Liver (tissue), 9 donors: ENCODE measurements around the gene MINDY1. TPM values are rescaled to one million over a fixed set of nuclear protein-coding genes. Genes with fewer than 3 reads are reported as not detected.

Experiments used
- DNase-seq: peaks from one replicate; pipeline ENCODE4 v3.0.0-alpha.2; 2017; ENCODE audit warnings: low spot score
- H3K27ac ChIP-seq, 2 donors: one replicate each; pipeline ENCODE4 v1.7.0; 2013; ENCODE audit warnings: inconsistent platforms in 2 of 2, low read length in 2 of 2, control low read depth in 1 of 2, low read depth in 1 of 2, mild to moderate bottlenecking in 1 of 2
- H3K27me3 ChIP-seq, 4 donors: one replicate each; pipeline versions ENCODE4 v1.6.1 to v1.7.0; 2013; ENCODE audit warnings: low read length in 3 of 4, inconsistent platforms in 1 of 4, mild to moderate bottlenecking in 1 of 4, moderate library complexity in 1 of 4; ENCODE audit not compliant: control insufficient read depth in 4 of 4, insufficient read depth in 4 of 4
- H3K36me3 ChIP-seq, 4 donors: one replicate each; pipeline versions ENCODE4 v1.6.1 to v1.7.0; 2013; ENCODE audit warnings: low read length in 3 of 4, mild to moderate bottlenecking in 3 of 4, low read depth in 1 of 4, moderate library complexity in 1 of 4; ENCODE audit not compliant: control insufficient read depth in 4 of 4, insufficient read depth in 3 of 4
- H3K4me1 ChIP-seq, 4 donors: one replicate each; pipeline versions ENCODE4 v1.6.1 to v1.7.0; 2013; ENCODE audit warnings: low read length in 3 of 4, mild to moderate bottlenecking in 3 of 4, moderate library complexity in 1 of 4; ENCODE audit not compliant: control insufficient read depth in 4 of 4, insufficient read depth in 4 of 4
- H3K4me3 ChIP-seq, 3 donors: one replicate each; pipeline versions ENCODE4 v1.6.1 to v1.7.0; 2013; ENCODE audit warnings: low read length in 3 of 3, control low read depth in 1 of 3, low read depth in 1 of 3, mild to moderate bottlenecking in 1 of 3
- H3K9ac ChIP-seq, 2 donors: one replicate each; pipeline ENCODE4 v1.7.0; 2013; ENCODE audit warnings: low read length in 2 of 2, mild to moderate bottlenecking in 2 of 2, moderate library complexity in 2 of 2, control low read depth in 1 of 2, low read depth in 1 of 2
- H3K9me3 ChIP-seq, 4 donors: one replicate each; pipeline versions ENCODE4 v1.6.1 to v1.7.0; 2013; ENCODE audit warnings: low read length in 3 of 4; ENCODE audit not compliant: control insufficient read depth in 4 of 4
- EGR1 ChIP-seq, 2 donors: IDR thresholded peaks; 2 replicates each; pipeline ENCODE4 v1.6.1; 2016 to 2018; ENCODE audit warnings: antibody characterized with exemption in 2 of 2, low read depth in 2 of 2
- FOXA1 ChIP-seq: IDR thresholded peaks from 2 replicates; pipeline ENCODE4 v1.6.1; 2016; ENCODE audit warnings: antibody characterized with exemption
- FOXA2 ChIP-seq: IDR thresholded peaks from 2 replicates; pipeline ENCODE4 v1.6.1; 2016; ENCODE audit warnings: antibody characterized with exemption
- GABPA ChIP-seq, 2 donors: IDR thresholded peaks in 1 of 2; conservative IDR thresholded peaks in 1 of 2; 2 replicates each; pipeline ENCODE4 v1.6.1; 2016; ENCODE audit warnings: antibody characterized with exemption in 2 of 2, mild to moderate bottlenecking in 1 of 2, moderate library complexity in 1 of 2
- HNF4G ChIP-seq: IDR thresholded peaks from 2 replicates; pipeline ENCODE4 v1.6.1; 2016; ENCODE audit warnings: antibody characterized with exemption
- JUND ChIP-seq, 2 donors: IDR thresholded peaks; 2 replicates each; pipeline ENCODE4 v1.6.1; 2016; ENCODE audit warnings: antibody characterized with exemption in 2 of 2
- NR2F2 ChIP-seq: IDR thresholded peaks from 2 replicates; pipeline ENCODE4 v1.6.1; 2016; ENCODE audit warnings: antibody characterized with exemption
- RXRA ChIP-seq, 2 donors: IDR thresholded peaks; 2 replicates each; pipeline ENCODE4 v1.6.1; 2017 to 2018; ENCODE audit warnings: antibody characterized with exemption in 2 of 2, mild to moderate bottlenecking in 1 of 2
- SP1 ChIP-seq: IDR thresholded peaks from 2 replicates; pipeline ENCODE4 v1.6.1; 2018; ENCODE audit warnings: antibody characterized with exemption, mild to moderate bottlenecking
- TAF1 ChIP-seq: conservative IDR thresholded peaks from 2 replicates; pipeline ENCODE4 v1.6.1; 2016; ENCODE audit warnings: antibody characterized with exemption, mild to moderate bottlenecking
- YY1 ChIP-seq: IDR thresholded peaks from 2 replicates; pipeline ENCODE4 v1.6.1; 2016; ENCODE audit warnings: antibody characterized with exemption, mild to moderate bottlenecking
- WGBS: extraction: QIAGEN DNeasy Blood & Tissue Kit; methylation state at CpG from one replicate; pipeline ENCODE4 v1.1.7; 2013; 5-methylcytosine and 5-hydroxymethylcytosine counted together
- polyA plus RNA-seq, 2 donors: library from polyadenylated mRNA; stranded (reverse) in 1 of 2; unstranded in 1 of 2; fragments of 200-250 nt in 1 of 2; fragments of >200 nt in 1 of 2; fragmentation: Nextera tagmentation in 1 of 2; extraction: Ambion mirVana in 1 of 2; gene quantifications; one replicate each; pipeline versions ENCODE4 v1.2.1 to v1.2.3, GENCODE V29; 2013 to 2015
- total RNA-seq, 2 donors: library from RNA; depleted of rRNA; stranded (reverse); fragments of >200 nt; gene quantifications; one replicate each; pipeline ENCODE4 v1.2.3, GENCODE V29; 2014
- TF ChIP-seq, protein P1 (sequence below): IDR thresholded peaks from 2 replicates; pipeline ENCODE4 v1.6.1; 2016; ENCODE audit warnings: antibody characterized with exemption
- TF ChIP-seq, protein P2 (sequence below): IDR thresholded peaks from 2 replicates; pipeline ENCODE4 v1.6.1; 2016; ENCODE audit warnings: antibody characterized with exemption
- TF ChIP-seq, protein P3 (sequence below): fragments of 150-350 bp; IDR thresholded peaks from 2 replicates; pipeline ENCODE4 v1.5.1; 2017; ENCODE audit warnings: improper control_type of control experiment, low read depth, low read length; ENCODE audit not compliant: missing input control
- TF ChIP-seq, protein P4 (sequence below): IDR thresholded peaks from 2 replicates; pipeline ENCODE4 v1.6.1; 2016; ENCODE audit warnings: antibody characterized with exemption
- TF ChIP-seq, protein P5 (sequence below): IDR thresholded peaks from 2 replicates; pipeline ENCODE4 v1.6.1; 2016; ENCODE audit warnings: antibody characterized with exemption, mild to moderate bottlenecking
- donor health status: healthy.
- donor health status: healthy.
- donor health status: healthy.
- donor health status: healthy.
- donor health status: healthy.

Gene MINDY1
- total and polyA plus RNA-seq, 4 donors, result 7.3 to 21.3 (median 9.0) TPM

DNA sequence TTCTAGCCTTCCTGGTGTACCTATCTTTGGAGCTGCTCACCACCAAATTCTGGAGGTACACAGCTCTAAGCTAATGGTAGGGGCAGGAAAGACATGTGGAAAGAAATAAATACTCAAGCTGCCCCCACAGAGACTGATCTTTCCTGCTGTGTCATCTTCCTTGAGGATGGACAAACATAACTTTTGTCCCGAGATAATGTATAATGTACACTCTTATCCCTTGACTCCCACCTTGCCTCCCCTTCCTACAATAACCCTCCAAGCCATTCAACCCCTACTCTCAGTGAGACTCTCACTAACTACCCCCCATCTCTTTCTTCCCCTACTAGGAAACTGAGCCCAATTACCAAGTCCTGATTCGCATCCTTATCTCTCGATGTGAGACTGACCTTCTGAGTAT lies 12.5 kb downstream of the MINDY1 start:
- no peak for DNase-seq
- Histone ChIP-seq H3K36me3 (peaks cover 6 to 30% (median 24%) of the 10 kb centered on the region in 4 donors), H3K9ac (no peak overlapping the region), H3K9me3 (no peaks in the 10 kb centered on the region), H3K27me3 (no peaks in the 10 kb centered on the region), H3K4me1 (peaks cover 0 to 4% (median 0%) of the 10 kb centered on the region in 4 donors), H3K4me3 (no peak overlapping the region), H3K27ac (no peak overlapping the region)
- 82% methylated on average over 3 of the region's 3 CpGs for WGBS
- TF ChIP-seq, protein P1, sequence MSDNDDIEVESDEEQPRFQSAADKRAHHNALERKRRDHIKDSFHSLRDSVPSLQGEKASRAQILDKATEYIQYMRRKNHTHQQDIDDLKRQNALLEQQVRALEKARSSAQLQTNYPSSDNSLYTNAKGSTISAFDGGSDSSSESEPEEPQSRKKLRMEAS, result no peak
- TF ChIP-seq FOXA1 (no peak), FOXA2 (no peak), JUND (IDR thresholded peaks at IDR 0.05) (no peak)
- TF ChIP-seq, protein P2, sequence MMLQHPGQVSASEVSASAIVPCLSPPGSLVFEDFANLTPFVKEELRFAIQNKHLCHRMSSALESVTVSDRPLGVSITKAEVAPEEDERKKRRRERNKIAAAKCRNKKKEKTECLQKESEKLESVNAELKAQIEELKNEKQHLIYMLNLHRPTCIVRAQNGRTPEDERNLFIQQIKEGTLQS, result no peak

DNA sequence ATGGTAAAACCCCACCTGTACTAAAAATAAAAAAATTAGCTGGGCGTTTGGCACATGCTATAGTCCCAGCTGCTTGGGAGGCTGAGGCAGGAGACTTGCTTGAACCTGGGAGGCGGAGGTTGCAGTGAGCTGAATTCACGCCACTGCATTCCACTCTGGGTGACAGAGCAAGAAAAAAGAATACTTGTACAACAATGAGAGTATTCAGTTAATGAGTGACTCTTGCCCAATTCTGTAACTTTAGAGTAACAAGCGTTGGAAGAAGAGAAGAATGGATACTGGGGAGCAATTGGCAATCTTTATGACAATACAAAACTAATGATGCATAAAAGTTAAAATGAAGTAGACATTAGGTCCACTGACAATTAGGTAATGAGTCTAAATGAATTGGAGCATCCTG lies 14.1 kb downstream of the MINDY1 start:
- H3K4me3 ChIP-seq, result no peak overlapping the region
- no peak for TF ChIP-seq HNF4G
- TF ChIP-seq RXRA (IDR thresholded peaks at IDR 0.05), result no peak
- no peak for TF ChIP-seq TAF1
- TF ChIP-seq FOXA1, result no peak
- TF ChIP-seq EGR1 (IDR thresholded peaks at IDR 0.05; ENCODE audit: low read depth in 2 of 2), result no peak
- no peak for TF ChIP-seq YY1
- TF ChIP-seq, protein P2, result no peak
- TF ChIP-seq FOXA2, result no peak
- TF ChIP-seq, protein P1, result no peak
- no peak for TF ChIP-seq GABPA (IDR thresholded peaks at IDR 0.05 in 1 of 2, conservative IDR thresholded peaks at IDR 0.05 in 1 of 2)
- TF ChIP-seq, protein P3, sequence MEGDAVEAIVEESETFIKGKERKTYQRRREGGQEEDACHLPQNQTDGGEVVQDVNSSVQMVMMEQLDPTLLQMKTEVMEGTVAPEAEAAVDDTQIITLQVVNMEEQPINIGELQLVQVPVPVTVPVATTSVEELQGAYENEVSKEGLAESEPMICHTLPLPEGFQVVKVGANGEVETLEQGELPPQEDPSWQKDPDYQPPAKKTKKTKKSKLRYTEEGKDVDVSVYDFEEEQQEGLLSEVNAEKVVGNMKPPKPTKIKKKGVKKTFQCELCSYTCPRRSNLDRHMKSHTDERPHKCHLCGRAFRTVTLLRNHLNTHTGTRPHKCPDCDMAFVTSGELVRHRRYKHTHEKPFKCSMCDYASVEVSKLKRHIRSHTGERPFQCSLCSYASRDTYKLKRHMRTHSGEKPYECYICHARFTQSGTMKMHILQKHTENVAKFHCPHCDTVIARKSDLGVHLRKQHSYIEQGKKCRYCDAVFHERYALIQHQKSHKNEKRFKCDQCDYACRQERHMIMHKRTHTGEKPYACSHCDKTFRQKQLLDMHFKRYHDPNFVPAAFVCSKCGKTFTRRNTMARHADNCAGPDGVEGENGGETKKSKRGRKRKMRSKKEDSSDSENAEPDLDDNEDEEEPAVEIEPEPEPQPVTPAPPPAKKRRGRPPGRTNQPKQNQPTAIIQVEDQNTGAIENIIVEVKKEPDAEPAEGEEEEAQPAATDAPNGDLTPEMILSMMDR, result no peak
- TF ChIP-seq, protein P4, sequence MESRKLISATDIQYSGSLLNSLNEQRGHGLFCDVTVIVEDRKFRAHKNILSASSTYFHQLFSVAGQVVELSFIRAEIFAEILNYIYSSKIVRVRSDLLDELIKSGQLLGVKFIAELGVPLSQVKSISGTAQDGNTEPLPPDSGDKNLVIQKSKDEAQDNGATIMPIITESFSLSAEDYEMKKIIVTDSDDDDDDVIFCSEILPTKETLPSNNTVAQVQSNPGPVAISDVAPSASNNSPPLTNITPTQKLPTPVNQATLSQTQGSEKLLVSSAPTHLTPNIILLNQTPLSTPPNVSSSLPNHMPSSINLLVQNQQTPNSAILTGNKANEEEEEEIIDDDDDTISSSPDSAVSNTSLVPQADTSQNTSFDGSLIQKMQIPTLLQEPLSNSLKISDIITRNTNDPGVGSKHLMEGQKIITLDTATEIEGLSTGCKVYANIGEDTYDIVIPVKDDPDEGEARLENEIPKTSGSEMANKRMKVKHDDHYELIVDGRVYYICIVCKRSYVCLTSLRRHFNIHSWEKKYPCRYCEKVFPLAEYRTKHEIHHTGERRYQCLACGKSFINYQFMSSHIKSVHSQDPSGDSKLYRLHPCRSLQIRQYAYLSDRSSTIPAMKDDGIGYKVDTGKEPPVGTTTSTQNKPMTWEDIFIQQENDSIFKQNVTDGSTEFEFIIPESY, result no peak
- no peak for TF ChIP-seq JUND (IDR thresholded peaks at IDR 0.05)
- no peak for TF ChIP-seq NR2F2
- TF ChIP-seq SP1, result no peak
- TF ChIP-seq, protein P5, sequence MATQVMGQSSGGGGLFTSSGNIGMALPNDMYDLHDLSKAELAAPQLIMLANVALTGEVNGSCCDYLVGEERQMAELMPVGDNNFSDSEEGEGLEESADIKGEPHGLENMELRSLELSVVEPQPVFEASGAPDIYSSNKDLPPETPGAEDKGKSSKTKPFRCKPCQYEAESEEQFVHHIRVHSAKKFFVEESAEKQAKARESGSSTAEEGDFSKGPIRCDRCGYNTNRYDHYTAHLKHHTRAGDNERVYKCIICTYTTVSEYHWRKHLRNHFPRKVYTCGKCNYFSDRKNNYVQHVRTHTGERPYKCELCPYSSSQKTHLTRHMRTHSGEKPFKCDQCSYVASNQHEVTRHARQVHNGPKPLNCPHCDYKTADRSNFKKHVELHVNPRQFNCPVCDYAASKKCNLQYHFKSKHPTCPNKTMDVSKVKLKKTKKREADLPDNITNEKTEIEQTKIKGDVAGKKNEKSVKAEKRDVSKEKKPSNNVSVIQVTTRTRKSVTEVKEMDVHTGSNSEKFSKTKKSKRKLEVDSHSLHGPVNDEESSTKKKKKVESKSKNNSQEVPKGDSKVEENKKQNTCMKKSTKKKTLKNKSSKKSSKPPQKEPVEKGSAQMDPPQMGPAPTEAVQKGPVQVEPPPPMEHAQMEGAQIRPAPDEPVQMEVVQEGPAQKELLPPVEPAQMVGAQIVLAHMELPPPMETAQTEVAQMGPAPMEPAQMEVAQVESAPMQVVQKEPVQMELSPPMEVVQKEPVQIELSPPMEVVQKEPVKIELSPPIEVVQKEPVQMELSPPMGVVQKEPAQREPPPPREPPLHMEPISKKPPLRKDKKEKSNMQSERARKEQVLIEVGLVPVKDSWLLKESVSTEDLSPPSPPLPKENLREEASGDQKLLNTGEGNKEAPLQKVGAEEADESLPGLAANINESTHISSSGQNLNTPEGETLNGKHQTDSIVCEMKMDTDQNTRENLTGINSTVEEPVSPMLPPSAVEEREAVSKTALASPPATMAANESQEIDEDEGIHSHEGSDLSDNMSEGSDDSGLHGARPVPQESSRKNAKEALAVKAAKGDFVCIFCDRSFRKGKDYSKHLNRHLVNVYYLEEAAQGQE, result no peak
- no peak overlapping the region for H3K9ac ChIP-seq
- H3K36me3 ChIP-seq, result peaks cover 1 to 21% (median 14%) of the 10 kb centered on the region in 4 donors
- WGBS, result 73% methylated on average over 4 of the region's 4 CpGs
- no peaks in the 10 kb centered on the region for H3K27me3 ChIP-seq
- no peaks in the 10 kb centered on the region for H3K9me3 ChIP-seq
- H3K27ac ChIP-seq, result no peak overlapping the region
- H3K4me1 ChIP-seq, result peaks cover 0 to 4% (median 0%) of the 10 kb centered on the region in 4 donors
- no peak for DNase-seq
